Gastrocnemius medialis (tissue), 4 donors: ENCODE results near the gene RPS6KA2.

Experiments
- CTCF ChIP-seq, 5 experiments: fragments of 450-650 bp in 3 of 5; fragments of 200-600 bp in 2 of 5; sonication (generic) in 2 of 5; IDR thresholded peaks in 4 of 5; conservative IDR thresholded peaks in 1 of 5; 1 replicate in 4 of 5; 2 replicates in 1 of 5; pipeline ENCODE4 v1.5.1; 2016 to 2019; ENCODE audit warnings: antibody characterized with exemption in 5 of 5, mild to moderate bottlenecking in 3 of 5, moderate library complexity in 3 of 5
- POLR2A ChIP-seq, 2 donors: fragments of 450-650 bp; IDR thresholded peaks; one replicate each; pipeline ENCODE4 v1.6.1; 2017; ENCODE audit warnings: antibody characterized with exemption in 2 of 2, mild to moderate bottlenecking in 2 of 2, moderate library complexity in 2 of 2

- TF ChIP-seq CTCF (IDR thresholded peaks at IDR 0.05 in 4 of 5, conservative IDR thresholded peaks at IDR 0.05 in 1 of 5), result no peak
- no peak for TF ChIP-seq POLR2A (IDR thresholded peaks at IDR 0.05)
Measured at GRCh38 chr6:166661327-166662085, 34.5 kb upstream of the RPS6KA2 start.
